Nephron progenitor cell (in vitro differentiated cells): Measurements from ENCODE around the gene SCN4A.

ENCODE experiments used
- DNase-seq: peaks from one replicate; pipeline ENCODE4 v3.0.0; 2021
- H3K27ac Mint-ChIP-seq: 2 replicates; pipeline ENCODE4 v1.8.0; 2021; ENCODE audit warnings: mild to moderate bottlenecking, moderate library complexity, mixed read lengths
- H3K27me3 Mint-ChIP-seq: 2 replicates; pipeline ENCODE4 v1.8.0; 2021; ENCODE audit warnings: mild to moderate bottlenecking, low read depth, mixed read lengths; ENCODE audit not compliant: poor library complexity
- H3K36me3 Mint-ChIP-seq: 2 replicates; pipeline ENCODE4 v1.8.0; 2021; ENCODE audit warnings: low read depth, mixed read lengths
- H3K4me1 Mint-ChIP-seq: 2 replicates; pipeline ENCODE4 v1.8.0; 2021; ENCODE audit warnings: mixed read lengths
- H3K4me3 Mint-ChIP-seq: 2 replicates; pipeline ENCODE4 v1.8.0; 2021; ENCODE audit warnings: mild to moderate bottlenecking, moderate library complexity, mixed read lengths
- H3K9me3 Mint-ChIP-seq: 2 replicates; pipeline ENCODE4 v1.8.0; 2021; ENCODE audit warnings: mild to moderate bottlenecking, moderate library complexity, mixed read lengths
- TF ChIP-seq, protein P1 (sequence below): fragments of 200-600 bp; sonication (generic); IDR thresholded peaks from 2 replicates; pipeline ENCODE4 v1.5.0; 2021; ENCODE audit warnings: antibody characterized with exemption

SCN4A gene

DNA sequence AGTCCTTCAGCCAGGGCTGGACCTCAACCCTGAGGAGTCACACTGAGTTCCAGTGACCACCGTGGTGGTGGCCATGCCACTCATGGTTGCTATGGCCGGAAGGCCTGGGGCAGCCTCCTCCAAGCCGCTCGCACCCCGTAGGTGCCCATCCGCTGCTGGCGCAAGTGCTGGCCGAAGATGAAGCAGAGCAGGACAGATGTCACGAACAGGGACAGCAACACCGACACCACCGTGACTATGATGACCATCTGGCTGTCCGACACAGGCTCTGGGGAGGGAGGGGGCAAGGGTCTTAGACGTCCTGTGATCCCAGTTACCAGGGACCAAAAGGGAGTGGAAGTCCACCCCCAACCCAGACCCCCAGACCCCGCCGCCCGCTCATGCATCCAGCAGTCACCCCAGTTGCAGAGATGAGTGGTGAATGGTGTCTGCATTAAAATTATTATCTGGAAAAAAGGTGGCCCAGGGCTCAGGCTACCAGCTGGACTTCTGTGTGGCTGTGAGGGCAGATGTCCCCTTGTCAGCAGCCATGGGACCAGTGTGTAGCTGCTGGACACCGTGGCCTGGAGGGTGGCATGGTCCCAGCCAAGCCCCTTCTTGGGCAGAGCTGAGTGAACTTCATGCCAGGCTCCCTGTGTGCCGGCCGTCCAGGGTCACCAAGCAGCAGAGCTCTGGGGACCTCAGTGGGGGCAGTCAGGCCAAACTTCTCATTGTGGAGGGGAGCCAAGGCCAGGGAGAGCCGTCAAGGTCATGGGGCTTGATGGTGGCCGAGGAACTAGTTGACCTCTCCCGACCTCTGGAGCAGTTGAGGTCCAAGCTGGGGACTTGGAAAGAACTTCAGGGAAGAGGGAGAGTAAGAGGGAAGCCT lies 30.2 kb upstream of the SCN4A start:
- no peak for DNase-seq
- TF ChIP-seq, protein P1, sequence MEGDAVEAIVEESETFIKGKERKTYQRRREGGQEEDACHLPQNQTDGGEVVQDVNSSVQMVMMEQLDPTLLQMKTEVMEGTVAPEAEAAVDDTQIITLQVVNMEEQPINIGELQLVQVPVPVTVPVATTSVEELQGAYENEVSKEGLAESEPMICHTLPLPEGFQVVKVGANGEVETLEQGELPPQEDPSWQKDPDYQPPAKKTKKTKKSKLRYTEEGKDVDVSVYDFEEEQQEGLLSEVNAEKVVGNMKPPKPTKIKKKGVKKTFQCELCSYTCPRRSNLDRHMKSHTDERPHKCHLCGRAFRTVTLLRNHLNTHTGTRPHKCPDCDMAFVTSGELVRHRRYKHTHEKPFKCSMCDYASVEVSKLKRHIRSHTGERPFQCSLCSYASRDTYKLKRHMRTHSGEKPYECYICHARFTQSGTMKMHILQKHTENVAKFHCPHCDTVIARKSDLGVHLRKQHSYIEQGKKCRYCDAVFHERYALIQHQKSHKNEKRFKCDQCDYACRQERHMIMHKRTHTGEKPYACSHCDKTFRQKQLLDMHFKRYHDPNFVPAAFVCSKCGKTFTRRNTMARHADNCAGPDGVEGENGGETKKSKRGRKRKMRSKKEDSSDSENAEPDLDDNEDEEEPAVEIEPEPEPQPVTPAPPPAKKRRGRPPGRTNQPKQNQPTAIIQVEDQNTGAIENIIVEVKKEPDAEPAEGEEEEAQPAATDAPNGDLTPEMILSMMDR: no peak
- Mint-ChIP-seq H3K27me3 (peaks cover 38% of the 10 kb centered on the region), H3K4me1 (peaks cover 19% of the 10 kb centered on the region), H3K36me3 (no peaks in the 10 kb centered on the region), H3K4me3 (no peak overlapping the region), H3K27ac (no peak overlapping the region), H3K9me3 (no peaks in the 10 kb centered on the region)

DNA sequence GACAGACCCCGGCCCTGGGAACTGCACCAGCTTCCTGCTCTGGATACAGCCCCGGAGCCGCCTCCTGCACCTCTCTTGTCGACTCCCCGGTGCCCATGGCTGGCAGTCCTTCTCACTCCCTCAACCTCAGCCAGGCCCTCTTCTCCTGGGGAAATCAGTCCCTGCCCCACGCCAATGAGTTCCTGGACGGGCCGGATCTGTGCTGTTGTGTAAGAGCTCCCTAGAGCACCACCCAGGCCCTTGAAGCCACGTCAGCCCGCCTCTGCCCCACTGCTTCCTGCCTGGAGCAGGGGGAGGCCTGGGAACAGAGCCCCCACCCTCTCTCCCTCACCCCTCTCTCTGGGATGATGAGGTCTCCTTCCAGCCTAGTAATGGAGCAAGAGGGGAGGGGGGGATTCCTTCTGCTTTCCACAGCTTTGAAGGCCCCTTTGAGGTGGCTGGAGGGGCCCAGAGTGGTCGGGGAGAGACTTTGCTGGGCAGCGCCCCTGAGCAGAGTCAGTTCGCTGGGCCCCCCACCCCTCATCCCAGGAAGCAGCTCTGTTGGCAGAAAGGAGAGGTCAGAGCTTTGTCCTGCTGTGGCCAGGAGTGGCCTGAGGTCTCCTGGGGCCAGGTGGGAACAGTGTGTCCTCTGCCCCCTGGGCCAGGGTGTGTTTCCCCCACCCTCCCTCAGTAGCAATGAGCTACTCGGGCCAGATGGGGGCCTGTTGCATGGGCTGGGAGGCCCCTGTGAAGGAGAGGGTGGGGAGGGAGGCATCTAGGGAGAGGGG lies 29.2 kb upstream of the SCN4A start:
- Mint-ChIP-seq H3K4me3 (no peak overlapping the region), H3K27ac (no peak overlapping the region), H3K27me3 (peaks cover 45% of the 10 kb centered on the region), H3K4me1 (peaks cover 21% of the 10 kb centered on the region), H3K36me3 (no peaks in the 10 kb centered on the region), H3K9me3 (no peaks in the 10 kb centered on the region)
- DNase-seq: no peak
- TF ChIP-seq, protein P1: no peak

DNA sequence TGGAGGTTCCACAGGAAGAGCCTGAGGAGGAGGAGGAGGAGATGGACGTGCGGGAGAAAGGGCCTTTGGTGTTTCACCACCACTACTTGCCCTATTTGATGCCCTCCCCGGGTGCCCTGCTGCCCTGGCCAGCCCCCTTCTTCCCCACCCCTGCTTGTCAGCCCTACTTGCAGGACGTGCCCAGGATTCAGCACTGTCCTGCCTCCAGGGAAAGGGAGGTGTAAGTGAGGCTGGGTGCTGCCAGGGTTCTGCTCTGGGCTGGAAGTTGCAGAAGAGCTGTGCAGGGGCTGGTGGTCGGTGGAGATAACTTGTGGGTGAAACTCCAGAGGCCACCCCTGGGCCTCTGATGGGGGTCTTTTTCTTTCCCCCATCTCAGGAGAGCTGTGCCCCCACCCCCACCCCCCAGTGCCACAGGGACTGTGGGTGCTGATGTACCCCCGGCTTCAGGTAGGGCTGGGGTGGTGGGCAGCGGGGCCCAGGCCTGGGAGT lies 28.4 kb upstream of the SCN4A start:
- Mint-ChIP-seq H3K4me3 (no peak overlapping the region), H3K36me3 (no peaks in the 10 kb centered on the region), H3K27me3 (peaks cover 53% of the 10 kb centered on the region), H3K9me3 (no peaks in the 10 kb centered on the region), H3K4me1 (peaks cover 21% of the 10 kb centered on the region), H3K27ac (peak overlapping the region; percentile 32)
- TF ChIP-seq, protein P1: no peak
- no peak for DNase-seq

DNA sequence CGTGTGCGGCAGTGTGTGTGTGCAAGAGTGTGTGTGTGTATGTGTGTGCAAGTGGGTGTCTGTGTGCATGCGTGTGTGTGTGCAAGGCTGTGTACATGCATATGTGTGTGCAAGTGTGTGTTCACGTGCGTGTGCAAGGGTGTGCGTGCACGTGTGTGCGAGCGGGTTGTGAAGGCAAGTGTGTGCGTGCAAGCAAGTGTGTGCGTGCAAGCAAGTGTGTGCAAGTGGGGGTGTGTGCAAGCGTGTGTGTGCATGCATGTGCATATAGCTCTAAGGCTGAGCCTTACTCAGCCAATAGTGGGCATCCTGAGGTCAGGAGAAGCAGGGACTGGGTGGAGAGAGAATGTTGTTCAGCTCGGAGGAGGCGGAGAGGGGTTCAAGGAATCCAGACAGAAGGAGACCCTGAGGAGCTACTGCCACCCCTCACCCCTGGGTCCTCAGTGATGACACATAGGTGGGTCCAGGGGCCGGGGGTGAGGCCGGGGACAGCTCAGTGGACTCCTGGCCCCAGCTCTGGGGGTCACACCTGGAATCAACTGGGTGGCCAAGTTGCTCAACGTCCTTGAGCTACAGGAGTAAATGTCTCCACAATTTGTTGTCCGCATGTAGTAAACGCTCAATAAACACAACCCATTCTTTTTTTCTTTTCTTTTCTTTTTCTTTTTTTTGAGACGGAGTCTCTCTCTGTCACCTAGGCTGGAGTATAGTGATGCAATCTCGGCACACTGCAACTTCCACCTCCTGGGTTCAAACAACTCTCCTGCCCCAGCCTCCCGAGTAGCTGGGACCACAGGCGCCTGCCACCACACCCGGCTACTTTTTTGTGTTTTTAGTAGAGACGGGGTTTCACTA lies 27.2 kb upstream of the SCN4A start:
- no peaks in the 10 kb centered on the region for H3K9me3 Mint-ChIP-seq
- peak overlapping the region; percentile 71 for H3K4me3 Mint-ChIP-seq
- no peaks in the 10 kb centered on the region for H3K36me3 Mint-ChIP-seq
- H3K4me1 Mint-ChIP-seq: peaks cover 10% of the 10 kb centered on the region
- H3K27ac Mint-ChIP-seq: no peak overlapping the region
- TF ChIP-seq, protein P1: no peak
- peaks cover 59% of the 10 kb centered on the region for H3K27me3 Mint-ChIP-seq
- no peak for DNase-seq

DNA sequence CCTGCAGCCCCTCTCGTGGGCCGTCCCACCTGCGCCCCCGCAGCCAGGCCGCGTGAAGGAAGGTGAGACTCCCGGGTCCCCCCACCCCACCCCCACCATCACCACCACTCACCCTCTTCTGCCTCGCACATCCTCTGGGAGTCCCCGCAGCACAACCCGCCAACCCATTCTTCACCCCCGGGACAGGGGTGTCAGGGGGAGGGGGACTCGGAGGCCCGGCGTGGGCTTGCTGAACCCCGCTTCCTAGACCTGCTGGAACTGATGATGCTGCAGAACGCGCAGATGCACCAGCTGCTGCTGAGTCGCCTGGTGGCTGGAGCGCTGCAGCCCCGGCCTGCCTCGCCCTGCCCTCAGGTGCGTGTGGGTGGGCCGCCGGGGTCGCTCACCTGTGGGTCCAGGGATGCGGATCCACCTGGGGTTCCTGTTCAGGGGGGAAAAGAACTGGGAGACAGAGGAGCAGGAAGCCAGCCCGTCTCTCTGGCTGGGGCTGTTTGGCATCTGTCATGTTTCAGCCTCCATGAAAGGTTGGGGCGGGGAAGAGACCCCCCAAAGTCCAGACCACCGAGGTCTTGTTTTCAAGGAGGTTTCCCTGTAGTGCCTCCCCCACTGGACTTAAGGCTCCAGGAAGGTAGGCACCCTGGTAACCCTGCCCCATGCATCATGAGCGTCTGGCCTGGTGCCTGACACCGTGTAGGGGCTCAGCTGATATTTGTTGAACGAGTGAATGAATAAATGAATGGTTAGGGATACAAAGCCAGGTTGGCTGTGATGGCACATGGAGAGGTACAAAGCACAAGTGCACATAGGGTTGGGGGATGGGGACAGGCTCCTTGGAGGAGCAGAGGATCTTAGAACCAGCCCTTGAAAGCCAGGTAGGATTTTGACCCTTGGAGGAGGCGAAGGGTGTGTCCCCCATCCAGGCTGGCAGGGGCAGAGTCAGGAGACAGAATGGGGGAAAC lies 26.3 kb upstream of the SCN4A start:
- H3K36me3 Mint-ChIP-seq: no peaks in the 10 kb centered on the region
- H3K9me3 Mint-ChIP-seq: no peaks in the 10 kb centered on the region
- H3K27ac Mint-ChIP-seq: no peak overlapping the region
- peaks cover 64% of the 10 kb centered on the region for H3K27me3 Mint-ChIP-seq
- TF ChIP-seq, protein P1: no peak
- H3K4me3 Mint-ChIP-seq: peak overlapping the region; percentile 71
- H3K4me1 Mint-ChIP-seq: peaks cover 10% of the 10 kb centered on the region
- DNase-seq: no peak
